HL-60 (cell line): Measurements from ENCODE around the gene USP1.

ENCODE experiments used
- DNase-seq, 2 experiments: peaks; one replicate each; pipeline ENCODE4 v3.0.0-alpha.2; 2010 to 2020; ENCODE audit warnings: low read depth in 1 of 2, low spot score in 1 of 2
- H3K27ac ChIP-seq: fragments of 250-450 bp; sonication (Bioruptor Pico); replicated peaks from 2 replicates; pipeline ENCODE4 v1.5.1; 2020; ENCODE audit warnings: mild to moderate bottlenecking, moderate library complexity
- H3K27me3 ChIP-seq: fragments of 250-450 bp; sonication (Bioruptor Pico); 2 replicates; pipeline ENCODE4 v1.5.1; 2021; ENCODE audit warnings: mild to moderate bottlenecking, moderate library complexity; ENCODE audit not compliant: insufficient read depth, poor library complexity, severe bottlenecking
- H3K4me3 ChIP-seq: replicated peaks from 2 replicates; pipeline ENCODE4 v1.5.1; 2011; ENCODE audit warnings: mild to moderate bottlenecking, control low read depth, low read length; ENCODE audit not compliant: insufficient read depth
- CTCF ChIP-seq: IDR thresholded peaks from one replicate; pipeline ENCODE4 v1.5.1; 2011; ENCODE audit warnings: low read length, control low read depth, inconsistent platforms; ENCODE audit not compliant: insufficient read depth
- GABPA ChIP-seq: IDR thresholded peaks from 2 replicates; pipeline ENCODE4 v1.6.1; 2012; ENCODE audit warnings: low read depth
- POLR2AphosphoS5 ChIP-seq: IDR thresholded peaks from 2 replicates; pipeline ENCODE4 v1.6.1; 2012; ENCODE audit warnings: low read depth
- REST ChIP-seq: IDR thresholded peaks from 2 replicates; pipeline ENCODE4 v1.6.1; 2012; ENCODE audit warnings: low read depth; ENCODE audit not compliant: insufficient replicate concordance
- SPI1 ChIP-seq: IDR thresholded peaks from 2 replicates; pipeline ENCODE4 v1.6.1; 2012; ENCODE audit warnings: low read depth, mild to moderate bottlenecking, borderline replicate concordance

USP1 gene

GRCh38 chr1:62426237-62426636 is 10.6 kb upstream of the USP1 start:
- TF ChIP-seq SPI1 (no peak), REST (no peak), CTCF (no peak), POLR2AphosphoS5 (no peak), GABPA (no peak)
- no peak overlapping the region for H3K4me3 ChIP-seq
- H3K27ac ChIP-seq = no peak overlapping the region
- no peak for DNase-seq
- H3K27me3 ChIP-seq = no peaks in the 10 kb centered on the region

GRCh38 chr1:62426794-62427193 is 10.1 kb upstream of the USP1 start:
- no peak for DNase-seq
- Histone ChIP-seq H3K4me3 (no peak overlapping the region), H3K27ac (no peak overlapping the region), H3K27me3 (no peaks in the 10 kb centered on the region)
- TF ChIP-seq POLR2AphosphoS5 = no peak
- TF ChIP-seq GABPA = no peak

GRCh38 chr1:62428351-62428750 is 8.5 kb upstream of the USP1 start:
- DNase-seq = no peak
- no peaks in the 10 kb centered on the region for H3K27me3 ChIP-seq
- H3K27ac ChIP-seq = no peak overlapping the region
- no peak overlapping the region for H3K4me3 ChIP-seq
- TF ChIP-seq POLR2AphosphoS5 = no peak
- no peak for TF ChIP-seq CTCF
- TF ChIP-seq GABPA = no peak
- TF ChIP-seq SPI1 = no peak
- no peak for TF ChIP-seq REST

- H3K27me3 ChIP-seq = no peaks in the 10 kb centered on the region
- DNase-seq = no peak
- no peak overlapping the region for H3K4me3 ChIP-seq
- no peak overlapping the region for H3K27ac ChIP-seq
- TF ChIP-seq SPI1 (no peak), GABPA (no peak), REST (no peak), CTCF (no peak), POLR2AphosphoS5 (no peak)
These were observed 7.3 kb upstream of the USP1 start for GRCh38 chr1:62429581-62429980.
